Measurements from ENCODE around the gene OTULIN. TPM values are rescaled to one million over a fixed set of nuclear protein-coding genes. Genes with fewer than 3 reads are reported as not detected.

OTULIN gene
- total and polyA plus RNA-seq, 11 donors = 7.6 to 42.0 (median 27.1) TPM

GRCh38 chr5:14713476-14714390 lies 49.2 kb downstream of the OTULIN start:
- TF ChIP-seq CTCF (IDR thresholded peaks at IDR 0.05) = no peak
- no peak for TF ChIP-seq POLR2A (IDR thresholded peaks at IDR 0.05)
- DNase-seq (no peak), ATAC-seq (peak in 3 of 4 donors; percentile 5 to 16 (median 9))
- H3K36me3 ChIP-seq = peaks cover 0 to 97% (median 83%) of the 10 kb centered on the region in 9 donors
- WGBS, 4 donors = 93 to 96% (median 94%) methylated on average over 23 of the region's 23 CpGs
- H3K9me3 ChIP-seq = no peaks in the 10 kb centered on the region
- no peaks in the 10 kb centered on the region for H3K27me3 ChIP-seq
- H3K4me1 ChIP-seq = peaks cover 0 to 10% (median 6%) of the 10 kb centered on the region in 12 donors
- peak overlapping the region in 4 of 12 donors; percentile 8 to 40 (median 33) for H3K27ac ChIP-seq
- intact Hi-C loops (cut with DNase I) = no loop called here
- no peak overlapping the region for H3K4me3 ChIP-seq

GRCh38 chr5:14714706-14715105 lies 50.2 kb downstream of the OTULIN start:
- Histone ChIP-seq H3K27ac (peak overlapping the region in 5 of 12 donors; percentile 8 to 40 (median 27)), H3K27me3 (no peaks in the 10 kb centered on the region), H3K9me3 (no peaks in the 10 kb centered on the region), H3K4me1 (peaks cover 0 to 10% (median 6%) of the 10 kb centered on the region in 12 donors), H3K4me3 (no peak overlapping the region), H3K36me3 (peaks cover 0 to 92% (median 73%) of the 10 kb centered on the region in 9 donors)
- ATAC-seq (peak; percentile 26 to 57 (median 46)), DNase-seq (no peak)
- 89 to 95% (median 94%) methylated on average over 6 of the region's 6 CpGs for WGBS, 4 donors
- no peak for TF ChIP-seq CTCF (IDR thresholded peaks at IDR 0.05)
- no peak for TF ChIP-seq POLR2A (IDR thresholded peaks at IDR 0.05)
- intact Hi-C loops (cut with DNase I) = no loop called here

GRCh38 chr5:14715481-14715880 lies 51.0 kb downstream of the OTULIN start:
- Histone ChIP-seq H3K9me3 (no peaks in the 10 kb centered on the region), H3K36me3 (peaks cover 0 to 85% (median 66%) of the 10 kb centered on the region in 9 donors), H3K4me1 (peaks cover 0 to 11% (median 6%) of the 10 kb centered on the region in 12 donors), H3K4me3 (no peak overlapping the region), H3K27me3 (no peaks in the 10 kb centered on the region), H3K27ac (peak overlapping the region in 1 of 12 donors; percentile 27)
- no peak for TF ChIP-seq POLR2A (IDR thresholded peaks at IDR 0.05)
- no peak for TF ChIP-seq CTCF (IDR thresholded peaks at IDR 0.05)
- ATAC-seq = no peak
- 93 to 98% (median 94%) methylated on average over 3 of the region's 3 CpGs for WGBS, 4 donors
- no peak for DNase-seq
- intact Hi-C loops (cut with DNase I) = no loop called here
